SKM-1 (cell line): Measurements from ENCODE around the gene CACNA2D1.
"Not testable (repeated sequence)": the region's sequence is repeated elsewhere in the genome, so short reads cannot be mapped to it uniquely, and the experiment has no call there.

Experiments
- DNase-seq: peaks from one replicate; lab custom pipeline; 2025; ENCODE audit not compliant: unreplicated experiment; lab: John Stamatoyannopoulos, UW

Gene CACNA2D1

DNA sequence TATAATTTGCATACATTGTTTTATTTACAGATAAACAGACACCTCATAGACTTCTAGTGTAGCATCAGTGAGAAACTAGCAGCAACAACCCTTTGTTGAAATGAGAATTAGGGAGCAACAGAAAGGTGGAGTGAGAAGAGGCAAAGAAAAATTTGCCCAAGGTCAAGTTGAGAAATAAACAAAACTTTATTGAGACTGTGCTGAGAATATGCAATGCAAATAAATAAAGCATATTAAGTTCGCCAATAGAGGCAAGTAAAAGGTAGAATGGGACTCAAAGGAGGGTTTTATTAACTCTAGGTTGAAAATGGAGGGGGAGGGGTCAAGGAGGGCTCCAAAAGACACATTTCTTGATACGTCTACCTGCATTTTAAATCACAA, 49.7 kb downstream of the CACNA2D1 start:
- DNase-seq = no peak

DNA sequence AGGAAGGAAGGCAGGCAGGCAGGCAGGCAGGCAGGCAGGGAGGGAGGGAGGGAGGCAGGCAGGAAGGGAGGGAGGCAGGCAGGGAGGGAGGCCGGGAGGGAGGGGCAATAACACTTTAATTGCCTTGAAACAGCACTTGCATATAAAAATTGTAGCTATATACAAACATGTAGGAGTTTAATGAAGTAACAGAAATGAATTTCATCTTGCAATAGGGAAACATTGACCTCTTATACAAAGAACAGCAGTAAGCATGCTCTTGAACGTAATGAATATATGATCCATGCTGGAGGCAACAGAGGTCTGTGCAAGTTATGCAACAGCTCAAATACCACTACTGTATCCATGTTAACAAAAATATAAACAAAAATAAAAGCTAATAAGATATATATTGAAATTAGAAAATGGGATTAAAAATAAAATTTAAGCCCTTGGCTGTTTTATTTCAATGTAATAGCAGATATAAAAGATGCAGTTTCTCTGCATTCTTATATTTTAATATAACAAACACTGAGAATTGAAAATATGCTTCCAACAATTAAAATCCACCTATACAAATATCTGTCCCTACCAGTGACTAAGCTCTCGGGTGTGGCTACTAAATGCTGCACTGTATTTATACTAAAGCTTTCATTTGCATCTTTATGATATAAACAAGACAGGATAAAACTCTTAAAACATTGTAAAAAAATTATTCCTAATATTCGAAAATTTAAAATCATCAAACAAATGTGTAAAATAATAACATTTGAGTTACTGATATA, 50.3 kb downstream of the CACNA2D1 start:
- no peak for DNase-seq

DNA sequence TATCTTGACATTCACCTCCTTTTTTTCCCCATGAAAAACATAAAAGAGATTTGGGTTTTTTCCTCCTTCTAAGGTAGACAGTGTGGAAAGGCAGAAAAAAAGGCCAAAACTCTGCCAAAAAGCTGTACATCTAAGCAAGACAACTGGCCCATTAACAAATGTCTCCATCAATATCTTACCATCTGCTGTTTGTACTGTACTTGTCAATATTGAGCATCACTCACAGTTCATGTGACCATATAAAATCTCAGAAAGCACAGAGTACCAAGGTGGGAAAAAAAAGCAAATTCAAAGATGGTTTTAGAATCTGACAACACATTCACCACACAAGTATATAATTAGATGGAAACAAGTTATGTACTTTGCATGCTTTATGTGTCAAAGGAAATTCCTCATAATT, 52.6 kb downstream of the CACNA2D1 start:
- no peak for DNase-seq

DNA sequence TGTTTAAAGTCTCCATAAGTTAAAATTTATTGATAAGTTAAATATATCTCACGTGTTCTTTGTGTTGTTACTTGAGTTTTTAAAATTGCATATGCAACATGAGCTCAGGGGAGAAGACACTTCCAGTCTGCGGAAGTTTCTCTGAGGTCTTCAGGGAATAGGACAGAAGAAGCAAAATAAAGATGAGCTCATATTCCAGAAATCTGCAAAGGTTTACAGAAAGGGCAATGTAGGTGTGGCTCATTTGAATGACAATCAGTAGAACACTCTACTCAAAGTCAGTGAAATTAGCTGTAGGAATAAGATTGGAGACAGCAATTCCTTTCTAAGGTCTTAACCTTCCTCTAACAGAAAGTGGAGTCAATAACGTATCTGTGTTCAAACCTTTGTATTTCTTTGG, 53.7 kb downstream of the CACNA2D1 start:
- no peak for DNase-seq

DNA sequence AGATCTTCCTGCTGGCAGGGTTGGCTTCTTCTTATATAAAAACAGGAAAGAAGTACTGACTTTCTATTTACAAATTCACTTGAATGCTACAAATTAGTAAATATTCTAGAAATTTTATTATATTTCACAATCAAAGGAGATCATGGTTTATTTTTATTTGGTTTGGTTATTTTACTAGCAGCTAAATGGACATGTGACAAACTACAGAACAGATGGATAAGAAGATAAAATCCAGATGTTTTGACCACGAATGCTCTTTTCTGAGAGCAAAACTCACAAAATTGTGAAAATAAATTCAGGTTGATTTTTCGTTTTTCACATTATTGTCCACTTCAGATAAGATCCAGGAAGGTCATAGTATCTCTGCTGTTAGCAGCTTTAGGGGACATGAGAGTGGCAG, 55.4 kb downstream of the CACNA2D1 start:
- DNase-seq = no peak

DNA sequence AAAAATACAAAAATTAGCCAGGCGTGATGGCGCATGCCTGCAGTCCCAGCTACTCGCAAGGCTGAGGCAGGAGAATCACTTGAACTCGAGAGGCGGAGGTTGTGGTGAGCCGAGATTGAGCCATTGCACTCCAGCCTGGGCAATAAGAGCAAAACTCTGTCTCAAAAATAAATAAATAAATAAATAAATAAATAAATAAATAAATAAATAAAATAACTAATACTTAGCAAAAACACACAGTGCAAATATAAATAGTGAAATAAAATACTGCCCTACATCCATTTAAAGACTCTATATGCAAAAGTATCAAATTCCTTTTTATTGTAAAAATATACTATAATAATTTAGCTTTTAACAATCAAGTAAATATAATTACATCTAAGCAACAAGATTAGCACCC, 57.0 kb downstream of the CACNA2D1 start:
- DNase-seq = not testable (repeated sequence)

DNA sequence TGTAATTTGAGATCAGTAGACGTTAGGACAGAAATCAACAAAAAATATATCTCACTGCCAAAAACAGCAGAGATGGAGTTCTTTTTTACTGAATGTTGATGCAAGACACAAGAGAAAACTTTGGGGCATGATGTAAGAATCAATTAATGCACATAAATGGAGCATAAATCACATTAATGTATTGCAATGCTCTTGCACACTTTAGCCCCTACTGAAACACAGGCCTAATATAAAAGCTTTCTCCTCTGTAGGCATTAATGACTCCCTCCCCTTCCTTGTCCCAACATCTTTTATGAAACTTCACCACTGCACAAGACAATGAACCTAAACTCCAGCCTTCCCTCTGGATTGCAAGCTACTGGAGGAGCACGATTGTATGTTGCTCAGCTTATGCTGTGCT, 58.8 kb downstream of the CACNA2D1 start:
- no peak for DNase-seq

DNA sequence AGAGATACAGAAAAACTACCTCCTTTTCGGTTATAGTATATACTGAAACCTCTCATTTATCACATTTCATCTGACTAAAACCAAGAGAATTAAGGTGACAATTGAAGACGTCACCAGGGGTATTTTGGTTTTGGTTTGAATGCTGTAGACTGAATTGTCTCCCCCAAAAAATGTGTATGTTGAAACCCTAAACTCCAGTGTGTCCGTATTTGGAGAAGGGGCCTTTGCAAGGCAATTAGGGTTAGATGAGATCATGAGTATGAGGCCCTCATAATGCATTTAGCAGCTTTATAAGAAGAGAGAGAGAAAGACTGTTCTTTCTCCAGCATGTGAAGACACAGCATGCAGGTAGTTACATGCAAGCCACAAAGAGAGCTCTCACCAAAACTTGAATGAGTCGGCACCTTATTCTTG, 59.5 kb downstream of the CACNA2D1 start:
- DNase-seq = no peak

DNA sequence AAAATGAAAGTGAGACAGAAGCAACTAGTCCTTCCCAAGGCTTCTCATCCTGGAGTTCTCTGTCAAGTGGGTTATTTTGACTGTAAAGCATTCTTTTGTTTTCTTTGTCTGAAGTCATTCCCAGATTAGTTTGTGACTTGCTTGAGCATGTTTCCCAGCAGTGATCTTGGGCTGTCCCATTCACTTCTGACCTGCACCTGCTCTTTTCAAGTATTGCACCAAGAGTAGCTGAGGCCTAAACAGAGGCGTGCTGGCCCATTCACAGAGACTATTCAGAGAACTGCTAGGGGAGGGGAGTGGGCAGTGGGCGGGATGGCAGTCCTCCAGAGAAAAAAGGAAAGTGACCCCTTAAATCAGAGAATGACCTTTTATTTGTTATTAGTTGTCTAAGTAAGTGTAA, 61.3 kb downstream of the CACNA2D1 start:
- no peak for DNase-seq

DNA sequence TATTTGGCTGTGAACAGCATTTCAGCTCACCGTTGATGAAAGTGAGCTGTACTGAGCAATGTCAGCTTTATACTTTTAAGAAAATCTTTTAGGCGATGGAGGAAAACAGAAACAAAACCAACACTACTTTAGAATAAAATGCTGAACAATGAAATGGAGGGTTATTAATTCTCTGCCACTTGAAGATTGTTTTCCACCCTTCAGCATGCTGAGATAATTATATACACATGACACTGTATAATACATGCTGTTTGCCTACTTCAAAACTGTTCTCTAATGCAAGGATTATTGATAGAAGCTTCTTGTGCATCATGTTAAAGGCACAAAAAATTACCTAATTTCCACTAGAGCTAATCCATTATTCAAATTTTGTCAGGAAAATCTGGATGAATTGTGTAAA, 66.8 kb downstream of the CACNA2D1 start:
- DNase-seq = no peak

DNA sequence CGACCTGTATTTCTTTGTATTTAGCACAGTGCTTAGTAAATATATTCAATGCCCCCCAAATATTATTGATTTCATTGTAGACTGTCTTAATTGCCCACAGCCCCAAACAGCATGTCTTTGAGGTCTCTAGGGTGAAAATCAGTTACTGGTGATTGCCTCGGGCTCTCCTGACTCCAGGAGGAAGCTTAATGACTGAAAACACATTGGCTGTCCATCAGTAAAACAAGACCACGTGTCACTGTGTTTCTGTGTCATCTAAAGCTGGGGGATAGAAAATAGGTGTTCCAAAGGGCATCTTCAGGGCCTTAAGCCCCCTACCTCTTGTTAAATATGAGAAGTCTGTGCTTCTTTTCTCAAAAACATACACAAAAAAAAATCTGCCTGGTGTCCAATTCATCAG, 67.9 kb downstream of the CACNA2D1 start:
- no peak for DNase-seq

DNA sequence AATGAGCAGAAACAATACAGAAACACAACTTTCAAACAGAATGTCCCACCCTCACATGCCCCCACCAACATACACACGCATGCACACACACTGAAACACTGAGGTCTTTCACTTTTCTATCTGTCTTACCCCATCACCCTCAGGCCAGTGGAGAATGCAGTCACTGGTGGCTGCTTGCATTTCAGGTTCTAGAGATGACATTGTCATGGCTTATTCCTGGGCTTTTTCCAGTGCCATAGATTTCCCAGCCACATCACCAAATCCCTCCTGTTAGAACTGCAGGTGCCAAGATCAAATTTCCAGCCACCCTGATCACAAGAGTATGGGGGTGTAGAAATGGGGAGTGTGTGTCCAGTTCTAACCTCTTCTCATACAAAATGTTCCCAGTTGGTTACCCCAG, 68.4 kb downstream of the CACNA2D1 start:
- DNase-seq = no peak

DNA sequence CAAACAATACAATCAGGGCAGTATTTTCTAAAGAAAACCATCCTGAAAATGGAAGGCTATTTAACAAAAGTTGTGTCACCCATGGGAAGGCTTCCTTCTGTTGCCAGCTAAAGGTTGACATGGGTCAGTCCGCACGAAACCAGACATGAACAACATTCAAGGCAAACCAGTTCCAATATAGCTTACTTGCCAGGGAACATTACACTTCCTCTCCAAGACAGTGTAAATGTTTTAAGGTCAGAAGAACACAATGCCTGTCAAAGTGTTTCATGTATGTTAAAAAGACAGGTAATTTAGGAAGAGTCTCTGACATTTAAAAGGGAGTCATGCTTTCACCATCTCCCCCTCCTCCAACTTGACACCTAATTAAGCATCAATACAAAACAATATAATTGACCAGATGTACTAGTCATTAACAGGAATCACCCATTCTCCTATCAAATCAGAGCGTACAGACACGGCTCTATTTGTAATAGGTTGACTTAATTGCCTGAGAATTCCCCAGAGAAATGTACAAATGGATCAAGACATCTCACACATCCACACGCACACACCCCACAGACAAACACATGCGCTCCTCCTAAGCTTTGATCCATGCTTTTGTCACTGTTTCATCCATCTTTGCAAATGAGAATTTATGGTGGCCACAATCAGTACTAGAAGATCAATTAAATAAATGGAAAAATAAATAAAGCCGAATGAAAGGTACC, 69.5 kb downstream of the CACNA2D1 start:
- DNase-seq = no peak

DNA sequence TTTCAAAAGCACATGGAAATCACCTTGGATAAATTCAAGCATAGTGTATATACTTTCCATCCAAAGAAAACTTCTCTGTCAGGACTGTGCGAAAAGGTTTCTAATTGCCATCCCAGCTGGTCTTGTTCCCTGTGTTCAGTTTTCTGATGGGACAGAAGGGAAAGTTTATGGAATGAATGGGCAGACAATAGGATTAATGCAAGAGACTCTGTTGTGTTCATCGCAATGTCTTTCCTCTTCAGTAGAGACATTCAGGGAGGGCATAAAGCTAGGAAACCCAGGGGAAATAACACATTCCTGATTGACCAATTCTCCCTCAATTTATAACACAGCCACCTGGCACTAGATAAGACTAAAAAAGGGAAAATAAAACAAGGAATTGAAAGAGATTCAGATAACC, 78.9 kb downstream of the CACNA2D1 start:
- DNase-seq = no peak

DNA sequence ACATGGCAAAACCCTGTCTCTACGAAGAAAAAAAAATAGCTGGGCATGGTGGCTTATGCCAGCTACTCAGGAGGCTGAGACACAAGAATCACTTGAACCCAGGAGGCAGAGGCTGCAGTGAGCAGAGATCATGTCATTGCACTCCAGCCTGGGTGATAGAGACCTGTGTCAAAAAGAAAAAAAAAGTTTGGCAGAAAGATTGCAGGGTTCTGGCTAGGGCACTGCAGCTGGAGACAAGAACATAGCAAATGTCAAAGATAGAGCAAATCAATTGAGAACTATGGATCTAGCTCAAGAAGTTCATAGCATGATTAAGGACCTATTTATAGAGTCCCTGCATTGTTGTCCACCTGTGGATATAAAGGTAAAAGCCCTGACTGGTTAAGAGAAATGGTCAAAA, 79.5 kb downstream of the CACNA2D1 start:
- DNase-seq = no peak

DNA sequence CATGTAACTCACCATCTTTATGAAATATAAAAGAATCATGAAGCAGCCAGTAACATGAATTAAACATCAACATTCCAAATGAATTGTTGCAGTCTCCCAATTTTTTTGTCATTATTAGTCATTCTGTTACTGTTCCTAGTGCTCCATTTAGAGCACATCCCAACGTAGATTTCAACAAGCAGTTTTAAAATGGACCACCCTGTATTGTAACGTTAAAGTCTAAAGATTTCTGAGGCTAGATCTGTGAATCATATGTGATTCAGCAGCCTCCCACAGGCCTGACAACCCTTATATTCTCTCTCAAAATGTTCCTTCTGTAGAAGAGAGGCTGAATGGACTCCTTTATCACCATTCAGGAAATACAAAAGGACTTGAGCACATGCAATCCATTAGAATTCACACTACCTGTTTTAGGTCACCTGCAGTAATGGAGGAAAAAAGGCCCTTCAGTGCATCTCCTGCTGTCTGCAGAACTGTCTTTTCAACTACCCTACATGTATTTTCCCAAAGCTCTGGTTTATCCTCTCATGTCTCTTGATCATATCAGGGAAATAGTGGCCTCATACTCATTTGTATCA, 81.4 kb downstream of the CACNA2D1 start:
- DNase-seq = no peak

DNA sequence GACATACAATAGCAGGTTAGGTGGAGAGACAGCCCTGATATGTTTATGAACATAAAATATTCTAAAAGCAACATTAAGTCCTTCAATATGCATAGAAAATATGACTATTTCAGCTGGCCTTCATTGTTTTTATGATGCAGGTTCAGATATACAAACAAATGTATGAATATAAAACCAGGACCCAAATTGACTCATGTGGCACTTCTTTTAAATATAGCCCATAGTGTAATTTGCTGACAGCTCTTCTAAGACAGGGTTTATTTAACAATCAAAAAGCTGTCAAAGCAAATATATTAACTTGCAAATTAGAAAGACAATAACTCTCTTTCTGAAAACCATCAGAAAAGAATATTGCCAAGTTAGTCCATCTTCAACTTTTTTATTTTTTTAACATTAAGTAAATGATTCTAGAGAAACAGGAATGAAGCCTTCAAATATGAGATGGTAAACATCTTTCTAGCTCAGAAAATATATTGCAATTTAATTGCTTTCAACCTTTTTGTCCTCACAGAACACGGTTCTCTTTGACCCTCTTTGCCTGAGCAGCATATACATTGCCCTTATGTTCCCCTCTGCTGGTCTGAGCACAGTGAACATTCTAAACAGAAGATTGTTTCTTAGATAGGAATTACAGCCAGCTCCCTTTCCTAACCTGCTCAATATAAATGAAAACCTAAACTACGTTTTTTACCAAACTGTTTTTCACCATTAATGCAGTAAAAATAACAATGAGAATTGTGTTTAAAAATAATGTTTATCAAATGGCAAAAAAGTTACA, 82.8 kb downstream of the CACNA2D1 start:
- no peak for DNase-seq

DNA sequence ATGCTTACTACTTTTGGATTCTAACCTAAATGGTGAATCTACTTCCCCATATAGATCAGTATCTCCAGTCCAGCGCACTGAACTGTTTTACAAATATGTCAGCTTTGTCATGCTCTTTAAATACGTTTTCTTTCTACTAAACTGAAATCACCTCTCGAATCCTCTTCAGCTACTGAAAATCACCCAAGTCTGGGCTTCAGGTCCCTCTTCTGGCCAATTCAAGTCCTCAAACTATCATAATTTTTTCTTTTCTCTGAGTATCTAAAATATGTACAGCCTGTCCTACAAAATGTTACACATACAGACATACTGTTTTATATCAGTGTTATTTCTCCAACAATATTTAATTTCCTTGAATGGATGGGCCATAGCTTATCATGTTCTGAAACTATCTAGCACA, 84.2 kb downstream of the CACNA2D1 start:
- DNase-seq = no peak

DNA sequence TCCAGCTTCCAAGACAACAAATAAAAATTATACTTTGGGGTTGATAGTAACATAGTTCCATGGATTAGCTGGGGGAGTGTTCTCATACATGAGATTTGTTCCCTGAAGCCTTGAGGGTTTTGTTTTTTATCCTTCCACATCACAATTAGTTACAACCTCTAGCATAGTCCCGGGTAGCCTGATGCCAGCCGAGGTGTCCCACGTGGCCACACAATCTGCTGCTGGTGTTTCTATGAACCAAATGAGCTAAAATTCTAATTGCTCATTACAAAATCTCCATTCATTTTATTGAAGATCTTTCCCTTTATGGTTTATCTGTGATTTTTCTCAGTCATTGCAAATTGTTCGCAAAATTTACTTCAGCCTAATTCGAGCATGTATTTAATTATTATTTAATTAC, 84.7 kb downstream of the CACNA2D1 start:
- DNase-seq = no peak

DNA sequence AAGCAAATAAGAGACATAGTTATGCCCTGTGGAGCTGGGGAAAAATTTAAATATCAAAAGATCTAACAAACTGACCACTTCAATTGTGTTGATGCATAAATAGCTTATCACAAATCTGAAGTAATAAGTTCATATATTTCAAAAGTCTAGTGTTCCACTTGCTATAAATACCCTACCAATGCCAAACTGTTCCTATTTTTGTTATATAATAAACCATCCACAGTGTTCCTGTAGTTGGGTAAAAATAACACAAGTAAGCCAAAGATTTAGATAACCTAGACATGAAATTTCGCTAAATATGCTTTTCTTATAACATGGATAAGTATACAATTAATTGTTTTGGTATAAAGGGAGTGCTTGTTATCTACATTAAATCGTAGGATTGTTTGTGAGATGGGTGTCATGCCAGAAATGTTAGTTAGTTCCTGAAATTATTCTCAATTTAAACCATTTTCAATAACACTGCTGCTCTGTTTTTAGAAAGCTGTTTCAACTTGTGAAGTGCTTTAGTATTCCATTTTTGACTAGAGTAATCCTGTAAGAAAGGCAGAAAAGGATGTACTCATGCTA, 85.5 kb downstream of the CACNA2D1 start:
- DNase-seq = no peak

DNA sequence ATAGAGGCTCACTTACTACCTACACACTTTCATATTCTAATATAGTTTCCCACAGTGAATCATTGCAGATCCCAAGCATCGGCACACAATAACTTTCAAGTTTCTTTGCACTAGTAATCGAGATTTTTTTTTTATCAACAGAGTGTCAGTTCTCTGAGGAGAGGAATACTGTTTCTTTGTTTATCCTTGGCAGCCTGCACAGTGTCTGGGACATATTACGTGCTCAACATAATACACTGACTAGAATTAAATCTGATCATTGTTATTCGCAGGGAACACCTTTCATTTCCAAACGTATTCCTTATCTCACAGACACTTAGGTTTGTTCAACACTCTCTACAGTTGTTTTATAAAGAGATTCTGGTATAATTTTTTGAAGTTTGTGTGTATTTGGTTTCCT, 95.3 kb downstream of the CACNA2D1 start:
- no peak for DNase-seq
